ENCODE measurements around the gene CGA. TPM values are rescaled to one million over a fixed set of nuclear protein-coding genes. Genes with fewer than 3 reads are reported as not detected.

Gene CGA
- total RNA-seq, 1 experiment from 2014 or later, result not detected

DNA sequence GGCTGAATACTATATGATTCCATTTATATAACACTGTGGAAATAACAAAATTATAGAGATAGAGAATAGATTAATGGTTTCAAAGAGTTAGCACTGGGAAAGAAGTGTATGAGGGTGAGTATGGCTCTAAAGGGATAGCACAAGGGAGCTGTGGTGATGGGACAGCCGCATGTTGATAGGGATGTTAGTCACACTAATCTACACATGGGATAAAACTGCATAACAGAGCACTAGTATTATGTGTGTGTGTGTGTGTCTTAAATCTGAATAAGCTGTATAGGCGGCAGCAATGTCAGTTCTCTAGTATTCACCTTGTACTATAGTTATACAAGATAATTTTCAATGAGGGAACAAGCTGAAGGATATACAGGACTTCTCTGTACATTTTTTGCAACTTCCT, 5.8 kb downstream of the CGA start:
- DNase-seq (ENCODE audit: low read depth), result no peak

DNA sequence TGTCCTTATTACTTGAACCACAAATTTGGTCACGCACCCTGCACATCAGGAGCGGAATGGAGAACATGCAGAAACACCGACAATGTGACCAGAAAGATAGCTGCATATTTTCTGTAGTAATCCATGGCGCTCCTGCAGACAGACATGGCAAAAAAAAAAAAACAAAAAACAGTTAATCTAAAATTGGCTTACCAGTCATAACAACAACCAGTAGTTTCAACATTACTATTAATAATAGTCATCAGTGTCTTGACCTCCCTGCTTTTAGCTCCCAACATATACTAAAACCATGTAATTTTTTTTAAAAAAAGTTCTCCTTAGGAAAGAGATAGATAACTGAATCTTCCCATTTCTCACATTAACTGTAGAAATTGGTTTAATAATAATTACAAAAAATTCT, 6.8 kb downstream of the CGA start:
- DNase-seq (ENCODE audit: low read depth), result no peak

DNA sequence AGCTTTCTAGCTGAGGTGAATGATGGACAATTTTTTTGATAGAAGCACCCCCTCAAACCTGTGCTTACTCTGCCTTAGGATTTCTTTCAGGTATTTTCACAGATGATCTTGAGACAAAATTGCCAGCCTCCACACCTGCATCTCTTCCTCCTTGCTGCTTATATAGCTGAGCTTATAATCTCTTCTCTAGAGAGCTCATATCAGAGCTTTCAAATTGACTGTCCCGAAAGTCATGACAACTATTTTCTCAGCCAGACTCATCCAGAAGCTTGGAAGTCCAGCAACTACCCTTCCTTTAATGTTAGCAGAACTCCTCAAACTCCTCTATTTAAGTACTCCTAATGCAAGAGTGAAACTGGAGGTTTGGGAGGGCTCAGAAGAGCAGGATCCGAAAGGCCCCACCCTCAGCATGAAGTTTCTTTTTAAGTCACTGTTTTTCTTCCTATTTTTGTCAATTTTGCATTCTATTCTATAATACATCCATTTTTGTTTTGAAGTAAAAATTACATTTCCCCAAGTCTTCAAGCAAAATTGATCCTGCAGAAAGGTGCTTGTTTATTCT, 12.7 kb downstream of the CGA start:
- DNase-seq (ENCODE audit: low read depth), result no peak

DNA sequence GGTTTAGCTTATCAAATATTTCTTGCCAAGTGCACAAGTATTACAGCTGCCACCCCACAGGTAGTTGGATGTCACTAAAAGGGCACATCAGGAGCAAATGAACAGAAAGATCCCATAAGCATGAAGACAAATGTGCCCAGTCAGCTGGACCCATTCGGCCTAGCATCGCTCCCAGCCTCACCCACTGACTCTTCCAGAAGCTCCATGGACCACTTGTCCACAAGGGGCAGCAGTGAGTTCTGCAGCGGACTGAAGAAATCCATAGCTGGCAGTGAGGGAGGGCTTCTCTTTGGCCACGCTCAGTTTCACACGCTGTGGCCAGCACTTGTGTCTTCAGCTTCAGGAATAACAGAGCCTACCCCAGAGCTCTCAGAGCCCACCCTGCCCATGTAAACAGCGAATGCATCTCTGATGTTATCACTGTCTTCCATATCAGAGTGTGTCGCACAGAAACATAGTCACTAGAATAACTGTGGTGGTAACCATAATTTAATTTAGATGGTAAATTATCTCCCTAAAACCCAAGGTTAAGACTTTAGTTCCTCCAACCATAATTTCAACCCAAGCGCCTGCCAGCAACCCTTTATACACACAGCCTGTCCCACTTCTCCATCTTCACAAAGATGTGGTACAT, 15.8 kb downstream of the CGA start:
- peak; percentile 70 for DNase-seq (ENCODE audit: low read depth)

DNA sequence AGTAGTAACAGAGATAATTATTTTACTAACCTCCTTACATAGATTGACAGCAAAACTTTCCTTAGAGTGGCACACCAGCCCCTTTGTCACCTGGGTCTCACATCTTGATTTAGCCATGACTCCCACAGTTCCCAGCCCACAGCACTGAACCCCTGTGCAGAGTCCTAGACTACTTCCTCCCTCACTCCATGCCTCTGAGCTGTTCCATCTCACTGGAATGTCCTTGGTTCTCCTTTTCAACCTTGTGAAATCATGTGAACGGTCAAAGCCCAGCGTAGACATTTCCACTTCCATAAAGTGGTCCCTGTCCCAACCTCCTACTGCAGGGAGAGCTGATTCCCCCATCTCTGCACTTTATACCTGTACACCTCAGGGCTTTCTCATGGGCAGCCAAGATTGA, 19.7 kb downstream of the CGA start:
- no peak for DNase-seq (ENCODE audit: low read depth)

DNA sequence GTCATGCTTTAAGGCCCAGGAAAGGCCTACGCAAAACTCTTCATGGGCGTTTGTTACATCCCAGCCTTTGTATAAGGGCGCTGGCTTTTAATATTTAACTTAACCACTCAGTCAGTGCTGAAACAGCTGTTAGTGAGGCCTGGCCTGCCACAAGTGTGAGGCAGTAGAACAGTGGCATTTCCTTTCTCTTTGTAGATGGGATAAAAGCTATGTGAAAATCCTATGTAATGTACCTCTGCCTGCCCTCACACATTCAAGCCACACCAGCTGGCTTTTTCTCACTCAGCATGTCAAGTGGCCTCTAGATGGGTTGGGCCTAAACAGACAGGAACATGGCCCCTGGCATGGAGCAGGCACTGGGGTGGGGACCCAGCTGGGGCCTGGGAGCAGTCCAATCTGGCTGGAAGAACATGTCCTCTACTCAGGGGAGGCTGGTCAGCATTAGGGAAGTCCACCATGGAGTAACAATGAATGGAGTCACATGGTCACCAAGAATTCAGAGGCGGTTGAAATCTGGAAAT, 20.7 kb downstream of the CGA start:
- DNase-seq (ENCODE audit: low read depth), result no peak

DNA sequence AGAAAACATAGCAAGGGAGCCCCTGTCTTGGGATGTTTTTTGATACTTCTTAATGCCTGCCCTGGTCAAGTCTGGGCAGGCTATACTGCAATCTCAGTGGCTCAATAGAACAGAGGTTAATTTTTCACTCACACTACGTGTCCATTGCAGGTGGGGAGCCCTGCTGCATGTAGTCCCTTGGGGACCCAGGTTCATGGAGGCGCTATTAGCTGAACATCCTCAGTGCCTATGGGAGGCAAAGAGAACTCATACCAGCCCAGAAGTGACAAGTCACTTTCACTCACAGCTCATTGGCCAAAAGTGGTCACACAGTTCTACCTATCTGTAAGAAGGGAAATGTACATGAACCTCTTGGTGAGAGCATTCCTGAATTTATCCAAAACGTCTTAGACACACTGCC, 23.2 kb downstream of the CGA start:
- DNase-seq (ENCODE audit: low read depth), result no peak

DNA sequence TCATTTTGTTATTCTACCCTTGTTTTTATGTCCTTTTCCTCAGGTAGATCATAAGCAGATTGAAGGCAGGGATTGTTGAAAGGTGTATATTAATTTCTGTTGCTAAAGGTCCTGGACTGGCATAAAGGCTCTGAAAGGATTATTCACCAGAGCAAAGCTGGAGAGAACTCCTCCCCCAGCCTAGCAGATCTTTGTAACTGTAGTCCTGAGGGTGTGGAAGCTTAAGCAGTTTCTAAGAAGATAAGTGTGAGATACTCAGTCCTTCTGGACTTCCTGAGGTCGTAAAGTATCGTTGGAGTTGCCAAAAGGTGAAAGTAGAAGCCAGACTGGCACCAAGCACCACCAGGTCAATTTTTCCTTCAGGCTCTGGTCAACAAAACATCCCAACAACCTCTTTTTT, 24.2 kb downstream of the CGA start:
- DNase-seq (ENCODE audit: low read depth), result no peak

DNA sequence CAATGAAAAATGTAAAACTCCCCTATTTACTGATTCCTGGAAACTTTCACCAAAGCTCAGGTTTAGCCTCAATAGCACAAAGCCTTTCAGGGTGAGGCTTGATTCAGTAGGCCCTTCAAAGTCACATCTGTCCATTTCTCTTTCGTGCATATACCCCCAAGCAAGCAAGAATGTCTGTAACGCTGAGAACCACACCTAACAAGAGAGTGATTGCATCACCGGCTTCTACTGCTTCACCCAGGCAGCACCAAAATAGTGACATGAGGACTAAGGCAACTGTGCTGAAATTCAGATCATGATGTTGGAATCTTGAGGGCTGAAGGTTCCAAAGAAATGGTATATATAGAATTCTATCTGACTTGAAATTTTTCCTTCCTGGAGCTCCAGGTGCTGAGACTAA, 26.1 kb downstream of the CGA start:
- DNase-seq (ENCODE audit: low read depth), result no peak

DNA sequence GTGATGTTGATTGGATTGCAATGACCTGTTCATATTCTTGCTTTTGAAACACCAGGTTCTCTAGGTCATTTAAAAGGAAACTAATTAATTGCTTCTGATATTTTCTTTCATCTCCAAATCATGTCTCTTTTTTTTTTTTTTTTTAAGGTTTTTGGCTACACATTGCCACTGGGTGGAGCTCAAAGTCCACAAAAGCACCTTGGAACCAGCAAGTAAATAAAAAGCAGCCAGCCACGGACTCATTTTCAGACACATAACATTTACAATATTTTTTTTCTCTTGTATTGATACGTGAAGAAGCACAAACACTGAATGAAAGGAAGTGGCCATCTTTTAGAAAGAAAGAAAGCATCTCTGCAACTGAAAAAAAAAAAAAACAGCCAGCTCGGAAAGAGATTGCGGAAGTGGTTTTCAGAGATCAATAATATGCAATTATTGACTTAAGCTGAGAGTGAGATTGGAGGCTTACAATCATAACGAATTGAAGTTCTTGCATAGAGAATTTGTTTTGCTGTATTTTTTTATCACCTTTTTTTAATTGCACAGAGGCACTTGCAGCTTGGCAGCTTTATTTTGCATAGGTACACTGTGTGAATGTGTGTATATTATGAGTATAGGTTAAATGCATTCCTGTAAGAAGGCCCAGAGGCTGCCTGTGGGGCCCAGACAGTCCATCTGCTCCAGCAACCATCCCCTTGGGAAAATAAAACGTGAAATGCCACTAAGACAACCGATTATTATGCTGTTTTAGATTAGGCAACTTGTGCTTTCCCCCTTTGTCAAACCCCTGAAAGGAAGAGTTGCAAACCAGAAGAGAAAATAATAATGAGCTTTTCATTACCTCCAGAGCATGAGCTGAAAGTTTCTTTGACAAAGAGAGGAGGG, 28.2 kb downstream of the CGA start:
- peak; percentile 43 for DNase-seq (ENCODE audit: low read depth)

DNA sequence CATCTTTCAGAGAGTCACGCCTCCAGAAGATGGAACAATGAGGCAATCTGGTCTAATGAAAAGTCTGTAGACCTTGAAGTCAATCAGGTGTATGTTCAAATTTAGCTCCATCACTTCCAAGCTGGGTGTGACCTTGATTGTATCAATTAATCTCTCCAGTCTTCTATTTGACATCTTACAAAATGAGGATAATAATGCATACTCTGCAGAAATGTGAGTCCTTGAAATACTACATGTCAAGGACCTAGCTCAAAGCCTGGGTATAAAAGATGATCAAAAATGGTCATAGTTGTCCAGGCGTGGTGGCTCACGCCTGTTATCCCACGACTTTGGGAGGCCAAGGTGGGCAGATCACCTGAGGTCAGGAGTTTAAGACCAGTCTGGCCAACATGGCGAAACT, 29.8 kb downstream of the CGA start:
- no peak for DNase-seq (ENCODE audit: low read depth)

DNA sequence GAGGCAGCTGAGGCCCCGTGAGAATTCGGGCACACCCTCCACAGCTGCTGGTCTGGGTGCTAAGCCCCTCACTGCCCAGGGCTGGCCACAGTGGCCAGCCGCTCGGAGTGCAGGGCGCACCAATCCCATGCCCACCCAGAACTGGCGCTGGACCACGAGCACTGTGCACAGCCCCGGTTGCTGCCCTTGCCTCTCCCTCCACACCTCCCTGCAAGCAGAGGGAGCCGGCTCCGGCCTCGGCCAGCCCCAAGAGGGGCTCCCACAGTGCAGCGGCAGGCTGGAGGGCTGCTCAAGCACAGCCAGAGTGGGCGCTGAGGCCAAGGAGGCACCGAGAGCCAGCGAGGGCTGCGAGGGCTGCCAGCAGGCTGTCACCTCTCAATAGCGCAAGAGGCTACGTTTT, 35.0 kb downstream of the CGA start:
- DNase-seq (ENCODE audit: low read depth), result no peak

DNA sequence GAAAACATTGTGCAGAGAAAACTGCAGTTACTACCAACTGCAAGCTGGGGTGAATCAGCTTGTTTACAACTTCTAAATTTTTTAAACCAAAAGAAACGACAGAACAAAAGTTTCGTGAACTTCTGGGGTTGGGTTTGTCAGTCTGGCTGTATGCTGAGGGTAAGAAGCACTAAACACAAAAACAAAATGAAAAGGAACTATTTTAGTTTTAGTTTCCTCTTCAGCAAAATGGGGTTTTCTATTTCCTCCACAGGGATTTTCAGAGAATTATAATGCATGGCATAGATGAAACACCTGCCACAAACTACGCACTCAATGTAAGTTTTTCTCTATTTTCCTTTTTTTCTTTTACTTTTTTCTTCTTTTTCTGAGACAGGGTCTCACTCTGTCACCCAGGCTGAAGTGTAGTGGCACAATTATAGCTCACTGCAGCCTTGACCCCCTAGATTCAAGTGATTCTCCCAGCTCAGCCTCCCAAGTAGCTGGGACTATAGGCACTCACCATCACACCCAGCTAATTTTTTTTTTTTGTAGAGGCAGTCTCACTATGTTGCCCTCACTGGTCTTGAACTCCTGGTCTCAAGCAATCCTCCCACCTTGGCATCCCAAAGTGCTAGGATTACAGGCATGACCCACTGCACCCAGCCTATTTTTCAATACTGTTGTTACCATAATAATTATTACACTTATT, 40.6 kb downstream of the CGA start:
- no peak for DNase-seq (ENCODE audit: low read depth)

DNA sequence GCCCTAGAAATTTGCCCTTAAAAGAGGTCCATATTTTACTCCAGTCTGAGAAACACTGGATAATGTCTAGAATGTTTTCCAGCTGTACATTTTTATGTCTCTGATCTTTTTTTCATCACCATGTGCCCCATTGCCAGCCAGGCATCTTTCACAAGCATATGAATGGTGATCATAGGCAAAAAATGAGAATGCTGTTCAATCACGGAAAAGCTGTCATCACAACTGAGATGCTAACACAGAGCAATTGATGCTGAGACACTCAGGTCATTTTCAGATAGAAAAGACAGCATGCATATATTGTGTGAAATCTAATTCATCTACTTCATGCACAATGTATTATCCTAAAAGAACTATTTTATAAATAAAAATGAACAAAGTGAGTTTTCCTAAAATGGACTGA, 41.6 kb downstream of the CGA start:
- DNase-seq (ENCODE audit: low read depth), result no peak

DNA sequence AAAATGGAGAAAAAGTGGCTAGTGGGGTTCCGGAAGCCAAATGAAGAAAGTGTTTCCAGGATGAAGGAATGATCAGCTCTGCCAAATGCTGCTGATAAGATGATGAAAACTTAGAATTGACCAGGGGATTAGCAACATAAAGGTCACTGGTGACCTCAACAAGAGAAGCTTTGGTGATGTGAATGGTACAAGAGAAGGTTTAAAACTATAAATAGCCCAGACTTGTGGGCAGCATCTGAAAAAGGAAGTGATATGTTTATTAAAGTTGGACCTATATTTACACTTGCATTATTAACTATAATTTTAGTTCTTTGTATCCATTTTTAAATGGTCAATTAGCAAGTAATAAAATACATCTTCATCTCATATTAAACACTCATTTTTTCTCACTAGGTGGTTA, 45.1 kb downstream of the CGA start:
- no peak for DNase-seq (ENCODE audit: low read depth)

DNA sequence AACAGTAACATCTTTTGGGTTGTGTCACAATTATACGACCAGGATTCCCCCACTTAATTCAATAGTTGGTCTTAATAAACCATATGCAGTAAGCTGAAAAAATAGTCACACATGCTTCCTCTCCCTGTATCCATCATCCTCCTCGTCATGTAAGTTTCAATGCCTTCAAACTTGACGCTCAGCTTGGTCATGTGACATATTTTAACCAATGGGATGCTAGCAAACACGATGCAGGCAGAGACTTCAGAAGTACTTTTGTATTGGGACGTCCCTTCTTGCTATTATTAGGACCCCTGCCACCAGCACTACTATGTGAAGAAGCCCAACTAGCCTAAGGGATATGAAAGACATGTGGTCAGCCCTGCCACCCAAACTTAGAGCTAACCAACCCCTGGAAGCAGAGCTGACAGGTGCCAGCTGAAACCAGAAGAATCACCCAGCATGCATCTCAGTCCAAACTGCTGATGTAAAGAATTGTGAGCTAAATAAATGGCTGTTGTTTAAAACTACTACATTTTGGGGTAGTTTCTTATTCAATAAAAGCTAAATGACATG, 49.3 kb downstream of the CGA start:
- DNase-seq (ENCODE audit: low read depth), result no peak

DNA sequence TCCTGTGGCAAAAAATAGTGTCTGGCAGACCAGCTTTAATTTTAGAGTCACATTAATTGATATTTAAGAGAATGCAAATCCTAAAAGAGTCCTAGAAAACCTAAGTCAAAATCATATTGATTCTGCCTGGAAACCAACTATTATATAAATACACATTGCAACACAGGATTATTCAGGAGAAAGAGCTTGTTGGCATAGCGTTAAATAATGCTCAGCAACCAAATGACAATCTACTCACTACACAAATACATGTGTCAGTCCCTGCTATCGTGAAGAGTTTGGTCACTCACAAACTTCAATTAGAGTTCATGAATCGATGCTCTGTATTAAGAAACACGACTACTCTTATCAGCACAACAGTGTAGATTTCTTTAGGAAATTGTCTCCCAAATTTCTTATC, 54.2 kb downstream of the CGA start:
- DNase-seq (ENCODE audit: low read depth), result no peak

Other genes with a start within 250 kb of the CGA start
- gene HTR1E, start 157.6 kb downstream of the CGA start, total RNA-seq (2014; rRNA removed; shearing (Covaris generic)), result not detected in 2 replicates
- 4.9 and 8.4 TPM in 2 replicates for gene ZNF292, start 60.5 kb upstream of the CGA start, total RNA-seq (2014; rRNA removed; shearing (Covaris generic))
- gene SMIM8, start 227.5 kb upstream of the CGA start, total RNA-seq (2014; rRNA removed; shearing (Covaris generic)), result 2.8 and 3.4 TPM in 2 replicates
- not detected in 2 replicates for gene GJB7, start 234.2 kb upstream of the CGA start, total RNA-seq (2014; rRNA removed; shearing (Covaris generic))
- gene C6orf163, start 249.7 kb upstream of the CGA start, total RNA-seq (2014; rRNA removed; shearing (Covaris generic)), result 0.15 and 0.63 TPM in 2 replicates

Measured in Daoy (cell line).